ENCODE results near the gene PRDM12.
A peak's percentile ranks its signal among the peaks of the same experiment; 100 is the strongest.
"Not testable (repeated sequence)": the region's sequence is repeated elsewhere in the genome, so short reads cannot be mapped to it uniquely, and the experiment has no call there.

The PRDM12 gene

DNA sequence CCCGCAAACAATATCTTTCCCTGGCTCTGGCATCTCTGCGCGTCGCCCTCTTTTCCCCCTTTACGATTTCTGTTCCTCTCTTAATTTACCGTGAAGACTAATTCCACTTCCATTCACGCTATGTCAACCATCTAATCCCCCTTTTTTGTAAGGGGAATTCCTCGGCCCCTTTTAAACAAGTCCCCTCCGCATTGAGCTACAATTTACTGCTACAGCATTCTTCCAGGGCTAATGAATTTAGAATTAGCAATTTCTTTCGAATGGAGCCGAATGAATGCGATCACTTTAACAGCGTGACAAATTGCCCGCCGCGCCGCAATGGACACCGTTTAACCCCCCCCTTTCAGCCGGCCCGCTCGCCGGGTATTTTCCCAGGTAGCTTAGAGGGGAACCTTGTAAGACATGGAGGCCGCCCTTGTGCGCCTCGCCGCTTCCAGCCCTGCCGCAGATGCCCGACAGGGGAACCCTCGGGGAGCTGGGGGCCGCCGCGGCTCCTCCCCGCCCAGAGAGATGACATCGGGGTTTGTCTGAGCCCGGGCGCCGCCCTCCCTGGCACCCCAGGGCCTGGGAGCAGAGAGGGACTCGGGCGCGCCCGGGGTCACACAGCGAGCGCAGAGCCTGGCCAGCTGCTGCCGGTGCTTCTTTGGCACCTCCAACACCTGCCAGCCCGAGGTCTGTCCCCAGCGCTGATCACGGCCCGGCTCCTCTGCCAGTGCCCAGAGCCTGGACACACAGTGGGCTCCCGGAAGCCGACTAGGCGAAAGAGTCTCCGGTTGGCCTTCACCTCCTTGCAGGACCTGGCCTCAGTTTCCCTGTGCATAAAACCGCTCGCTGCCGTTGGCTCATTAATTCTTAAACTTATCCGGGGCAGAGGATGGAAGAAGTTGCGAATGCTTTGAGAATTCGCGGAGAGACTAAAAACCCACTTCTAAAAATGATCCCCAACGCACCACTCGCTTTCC lies 1.3 kb downstream of the PRDM12 start:
- DNase-seq = peak; percentile 10

- DNase-seq = no peak
Measured at GRCh38 chr9:130666393-130667119, 2.2 kb downstream of the PRDM12 start.

GRCh38 chr9:130667120-130667435 lies 2.7 kb downstream of the PRDM12 start:
- no peak for DNase-seq

GRCh38 chr9:130668196-130668595 lies 3.8 kb downstream of the PRDM12 start:
- DNase-seq = no peak

- DNase-seq = no peak
Measured at GRCh38 chr9:130668659-130669058, 4.3 kb downstream of the PRDM12 start.

DNA sequence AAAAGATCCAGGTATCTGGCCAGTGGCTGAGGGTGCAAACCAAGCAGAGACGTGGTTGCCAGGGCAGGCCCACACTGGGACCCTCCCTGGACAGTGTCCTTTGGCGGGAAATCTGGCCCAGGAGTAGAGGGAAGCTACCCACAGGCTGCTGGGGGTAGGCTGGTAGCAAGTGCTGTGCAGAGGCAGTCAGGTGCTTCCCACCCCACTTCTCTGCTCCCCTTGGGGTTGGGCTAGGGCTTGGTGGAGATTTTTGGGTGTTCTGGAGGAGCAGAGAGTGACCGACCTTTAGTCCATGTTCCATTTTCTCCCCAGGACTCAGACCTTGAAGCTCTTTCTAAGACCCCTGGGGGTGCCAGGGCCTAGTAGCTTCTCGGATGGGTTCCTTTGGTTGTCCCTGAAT lies 5.6 kb downstream of the PRDM12 start:
- DNase-seq = no peak

DNA sequence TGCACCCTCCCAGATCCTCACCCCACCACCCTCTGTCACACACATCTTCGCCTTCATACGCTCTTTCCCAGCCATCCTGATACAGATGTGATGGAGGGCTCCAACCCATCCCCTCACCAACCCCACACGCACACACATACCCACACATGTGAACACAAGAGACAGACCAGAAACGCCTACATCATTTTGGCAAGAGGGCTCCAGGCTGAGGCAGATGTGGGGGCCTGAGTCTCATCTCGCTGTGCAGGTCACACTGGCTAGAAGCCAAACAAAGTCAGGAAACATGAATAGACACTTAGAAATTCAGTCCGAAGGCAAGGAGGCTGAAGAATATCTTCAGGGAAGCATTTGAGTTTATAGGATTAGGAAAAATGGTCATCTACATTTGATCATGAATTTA lies 6.2 kb downstream of the PRDM12 start:
- no peak for DNase-seq

GRCh38 chr9:130672466-130672865 lies 8.1 kb downstream of the PRDM12 start:
- no peak for DNase-seq

GRCh38 chr9:130672933-130673615 lies 8.7 kb downstream of the PRDM12 start:
- DNase-seq = no peak

- no peak for DNase-seq
Measured at GRCh38 chr9:130675396-130675795, 11.0 kb downstream of the PRDM12 start.

- no peak for DNase-seq
Measured at GRCh38 chr9:130677252-130677651, 12.9 kb downstream of the PRDM12 start.

DNA sequence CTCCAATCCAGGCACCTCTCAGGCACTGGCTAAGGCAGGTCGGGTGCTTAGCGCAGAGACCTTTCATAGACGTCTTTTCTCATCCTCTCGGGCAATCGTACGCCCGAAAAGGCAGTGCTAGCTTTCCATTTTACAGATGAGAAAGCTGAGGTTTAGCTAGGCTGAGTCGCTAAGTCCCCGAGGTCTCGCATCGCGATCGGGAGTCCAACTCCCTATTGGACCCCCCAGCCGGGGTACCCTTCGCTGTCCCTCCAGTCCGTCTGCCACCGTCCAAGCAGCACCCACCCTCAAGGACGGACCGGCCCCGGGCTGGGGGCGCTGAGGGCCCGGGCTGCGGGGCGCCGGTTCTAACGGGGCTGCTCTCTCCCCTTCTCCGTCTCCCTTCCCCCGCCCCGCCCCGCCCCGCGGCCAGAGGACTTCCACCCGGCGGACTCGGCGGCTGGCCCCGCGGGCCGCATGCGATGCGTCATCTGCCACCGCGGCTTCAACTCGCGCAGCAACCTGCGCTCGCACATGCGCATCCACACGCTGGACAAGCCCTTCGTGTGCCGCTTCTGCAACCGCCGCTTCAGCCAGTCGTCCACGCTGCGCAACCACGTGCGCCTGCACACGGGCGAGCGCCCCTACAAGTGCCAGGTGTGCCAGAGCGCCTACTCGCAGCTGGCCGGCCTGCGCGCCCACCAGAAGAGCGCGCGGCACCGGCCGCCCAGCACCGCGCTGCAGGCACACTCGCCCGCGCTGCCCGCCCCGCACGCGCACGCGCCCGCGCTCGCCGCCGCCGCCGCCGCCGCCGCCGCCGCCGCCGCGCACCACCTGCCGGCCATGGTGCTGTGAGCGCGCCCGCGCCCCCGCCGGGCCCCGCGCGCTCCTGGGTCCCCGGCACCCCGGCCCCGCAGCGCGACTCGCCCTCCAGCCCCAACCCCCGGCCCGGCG lies 16.7 kb downstream of the PRDM12 start:
- peak; percentile 73 for DNase-seq

- DNase-seq = peak; percentile 25
Measured at GRCh38 chr9:130681769-130682420, 17.5 kb downstream of the PRDM12 start.

GRCh38 chr9:130682421-130683121 lies 18.2 kb downstream of the PRDM12 start:
- peak; percentile 66 for DNase-seq

DNA sequence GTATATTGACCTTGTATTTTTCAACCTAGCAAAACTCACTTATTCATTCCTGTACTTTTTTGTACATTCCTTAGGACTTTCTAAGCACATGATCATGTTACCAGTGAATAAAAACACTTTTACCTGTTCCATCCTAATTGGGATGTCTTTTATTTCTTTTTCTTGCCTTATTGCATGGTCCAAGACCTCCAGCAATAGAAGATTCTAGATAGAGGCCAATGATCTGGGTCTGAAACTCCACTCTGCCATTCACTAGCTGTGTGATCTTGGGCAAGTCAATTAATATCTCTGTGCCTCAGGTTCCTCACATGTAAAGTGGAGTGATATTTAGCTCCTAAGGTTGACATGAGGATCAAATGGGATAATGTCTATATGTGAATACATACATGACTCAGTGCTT lies 20.7 kb downstream of the PRDM12 start:
- no peak for DNase-seq

GRCh38 chr9:130685945-130686344 lies 21.6 kb downstream of the PRDM12 start:
- not testable (repeated sequence) for DNase-seq

- no peak for DNase-seq
Measured at GRCh38 chr9:130687615-130688014, 23.2 kb downstream of the PRDM12 start.

GRCh38 chr9:130688072-130688471 lies 23.7 kb downstream of the PRDM12 start:
- no peak for DNase-seq

GRCh38 chr9:130689572-130689936 lies 25.2 kb downstream of the PRDM12 start:
- DNase-seq = no peak

DNA sequence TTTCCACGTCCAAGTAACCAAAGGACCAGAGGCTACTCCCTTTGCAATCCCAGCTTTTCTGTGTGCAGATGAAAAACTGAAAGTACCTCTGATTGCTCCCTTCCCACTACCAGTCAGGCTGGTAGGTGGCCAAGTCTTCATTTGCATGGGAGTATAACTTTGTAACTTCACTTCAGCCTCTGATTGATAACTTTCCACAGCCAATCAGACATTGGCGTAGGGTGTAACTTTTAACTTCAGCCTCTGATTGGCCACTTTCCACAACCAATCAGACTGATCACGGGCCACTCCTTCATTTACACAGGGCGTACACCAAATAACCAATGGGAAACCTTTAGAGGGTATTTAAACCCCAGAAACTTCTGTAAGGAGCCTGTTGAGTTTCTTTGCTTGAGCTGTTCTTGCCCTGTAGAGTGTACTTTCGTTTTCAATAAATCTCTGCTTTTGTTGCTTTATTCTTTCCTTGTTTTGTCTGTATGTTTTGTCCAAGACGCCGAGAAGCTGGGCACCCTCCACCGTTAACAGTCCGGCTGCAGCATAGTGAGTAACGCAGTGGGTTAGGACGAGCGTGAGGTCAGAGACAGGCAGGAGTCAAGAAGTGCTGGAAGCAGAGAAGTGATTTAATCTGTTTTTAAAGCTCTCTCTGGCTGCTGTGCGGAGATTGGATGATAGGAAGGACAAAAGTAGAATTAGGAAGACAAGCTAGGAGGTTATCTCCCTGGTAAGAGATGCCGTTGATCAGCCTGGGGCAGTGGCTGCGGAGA lies 25.7 kb downstream of the PRDM12 start:
- DNase-seq = no peak

DNA sequence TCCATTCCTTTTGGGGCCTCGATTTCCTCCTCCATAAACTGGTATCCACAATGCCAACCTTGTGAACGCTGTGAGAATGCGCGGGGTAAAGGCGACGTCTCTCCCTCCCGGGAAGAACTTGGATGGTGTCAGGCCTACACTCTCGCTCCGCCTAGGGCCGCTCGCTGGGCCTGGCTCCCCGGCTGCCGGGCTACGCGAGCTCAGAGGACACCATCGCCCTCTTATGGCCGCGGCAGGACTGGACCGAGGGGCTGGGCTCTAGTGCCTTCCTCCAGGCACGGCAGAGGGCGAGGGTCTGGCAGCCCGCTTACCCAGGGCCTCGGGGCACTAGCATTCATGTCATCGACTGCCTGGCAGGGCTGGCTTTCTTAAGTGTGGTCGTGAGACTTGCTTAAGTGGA lies 27.9 kb downstream of the PRDM12 start:
- no peak for DNase-seq

Data from activated naive CD4-positive, alpha-beta T cell treated with Interleukin-2 at 50 U/mL for 16 hours (primary cell).